DMS114 treated with DMSO at 0.1 percent for 48 hours (cell line): Measurements from ENCODE around the gene IGLON5.

ENCODE experiments used
- DNase-seq: peaks from one replicate; lab custom pipeline; 2025; ENCODE audit not compliant: unreplicated experiment; lab: John Stamatoyannopoulos, UW

Gene IGLON5

GRCh38 chr19:51317376-51317775 is 5.9 kb downstream of the IGLON5 start:
- DNase-seq: no peak

- DNase-seq: no peak
Observed at GRCh38 chr19:51317968-51318367, 6.5 kb downstream of the IGLON5 start.

GRCh38 chr19:51318687-51319648 is 7.5 kb downstream of the IGLON5 start:
- DNase-seq: no peak

GRCh38 chr19:51319649-51320279 is 8.3 kb downstream of the IGLON5 start:
- no peak for DNase-seq

GRCh38 chr19:51320280-51320657 is 8.8 kb downstream of the IGLON5 start:
- DNase-seq: no peak

- no peak for DNase-seq
Observed at GRCh38 chr19:51321799-51322198, 10.4 kb downstream of the IGLON5 start.

GRCh38 chr19:51323481-51324166 is 12.2 kb downstream of the IGLON5 start:
- no peak for DNase-seq

- DNase-seq: no peak
Observed at GRCh38 chr19:51324167-51324481, 12.7 kb downstream of the IGLON5 start.

GRCh38 chr19:51325161-51325976 is 13.9 kb downstream of the IGLON5 start:
- DNase-seq: no peak

- DNase-seq: no peak
Observed at GRCh38 chr19:51326216-51327065, 15.0 kb downstream of the IGLON5 start.

GRCh38 chr19:51327066-51328001 is 15.9 kb downstream of the IGLON5 start:
- no peak for DNase-seq

GRCh38 chr19:51329411-51329810 is 18.0 kb downstream of the IGLON5 start:
- no peak for DNase-seq

GRCh38 chr19:51330366-51330765 is 18.9 kb downstream of the IGLON5 start:
- DNase-seq: no peak

- DNase-seq: no peak
Observed at GRCh38 chr19:51331193-51331592, 19.7 kb downstream of the IGLON5 start.

- DNase-seq: no peak
Observed at GRCh38 chr19:51331716-51332115, 20.3 kb downstream of the IGLON5 start.

GRCh38 chr19:51333836-51334460 is 22.5 kb downstream of the IGLON5 start:
- no peak for DNase-seq

GRCh38 chr19:51337141-51337860 is 25.9 kb downstream of the IGLON5 start:
- DNase-seq: no peak
